OCI-LY1 (cell line): ENCODE results near the gene PAXIP1.

Experiments
- H2AFZ ChIP-seq: fragments of 200-600 bp; sonication (generic), shearing (Covaris generic); 2 replicates; pipeline ENCODE4 v1.6.0; 2014; ENCODE audit warnings: antibody characterized with exemption, mild to moderate bottlenecking, low read length
- H3F3A ChIP-seq: fragments of 200-600 bp; sonication (generic), shearing (Covaris generic); 2 replicates; pipeline ENCODE4 v1.6.0; 2014; ENCODE audit warnings: mild to moderate bottlenecking, antibody characterized with exemption, low read length, moderate library complexity; ENCODE audit not compliant: insufficient read depth
- H3K27ac ChIP-seq: fragments of 200-600 bp; sonication (generic); 2 replicates; pipeline ENCODE4 v1.5.1; 2014; ENCODE audit warnings: low read length, mixed run types, mild to moderate bottlenecking, low read depth; ENCODE audit not compliant: poor library complexity, severe bottlenecking
- H3K27me3 ChIP-seq: fragments of 200-600 bp; sonication (generic); 2 replicates; pipeline ENCODE4 v1.6.0; 2014; ENCODE audit warnings: antibody characterized with exemption, mild to moderate bottlenecking, low read length, moderate library complexity; ENCODE audit not compliant: insufficient read depth
- H3K36me3 ChIP-seq: fragments of 200-600 bp; sonication (generic); 2 replicates; pipeline ENCODE4 v1.6.1; 2014; ENCODE audit warnings: mild to moderate bottlenecking, antibody characterized with exemption, low read length, moderate library complexity, mixed read lengths; ENCODE audit not compliant: insufficient read depth
- H3K4me1 ChIP-seq: fragments of 200-600 bp; sonication (generic); 2 replicates; pipeline ENCODE4 v1.5.1; 2014; ENCODE audit warnings: mild to moderate bottlenecking, low read length, moderate library complexity; ENCODE audit not compliant: insufficient read depth, severe bottlenecking
- H3K4me2 ChIP-seq: fragments of 200-600 bp; sonication (generic), shearing (Covaris generic); 2 replicates; pipeline ENCODE4 v1.6.1; 2014; ENCODE audit warnings: low read length
- H3K4me3 ChIP-seq: fragments of 200-600 bp; sonication (generic); 2 replicates; pipeline ENCODE4 v1.5.1; 2014; ENCODE audit warnings: low read length, low read depth, mild to moderate bottlenecking, mixed read lengths; ENCODE audit not compliant: poor library complexity, severe bottlenecking
- H3K79me2 ChIP-seq: fragments of 200-600 bp; shearing (Covaris generic); 2 replicates; pipeline ENCODE4 v1.6.1; 2016; ENCODE audit warnings: mixed run types, low read length, mixed read lengths; ENCODE audit not compliant: insufficient read depth
- H3K9ac ChIP-seq: fragments of 200-600 bp; sonication (generic), shearing (Covaris generic); 2 replicates; pipeline ENCODE4 v1.6.1; 2014; ENCODE audit warnings: mild to moderate bottlenecking, low read length, mixed read lengths
- H3K9me2 ChIP-seq: fragments of 200-600 bp; sonication (generic), shearing (Covaris generic); 2 replicates; pipeline ENCODE4 v1.6.1; 2014; ENCODE audit warnings: low read depth, mild to moderate bottlenecking, low read length, mixed read lengths
- H3K9me3 ChIP-seq: fragments of 200-600 bp; shearing (Covaris generic); 2 replicates; pipeline ENCODE4 v1.6.1; 2014; ENCODE audit warnings: low read length, mixed read lengths
- H4K20me1 ChIP-seq: fragments of 200-600 bp; sonication (generic), shearing (Covaris generic); 2 replicates; pipeline ENCODE4 v1.6.0; 2016; ENCODE audit warnings: mild to moderate bottlenecking, low read length; ENCODE audit not compliant: insufficient read depth
- EZH2 ChIP-seq: fragments of 200-600 bp; sonication (generic), shearing (Covaris generic); IDR thresholded peaks from 2 replicates; pipeline ENCODE4 v1.8.0; 2017; ENCODE audit warnings: borderline replicate concordance, mixed run types, mild to moderate bottlenecking, antibody characterized with exemption, low read length, moderate library complexity, mixed read lengths
- TF ChIP-seq, protein P1 (sequence below): fragments of 200-600 bp; sonication (generic), shearing (Covaris generic); IDR thresholded peaks from 2 replicates; pipeline ENCODE4 v1.5.1; 2017; ENCODE audit warnings: mild to moderate bottlenecking, antibody characterized with exemption, low read length, moderate library complexity, mixed read lengths

The PAXIP1 gene

GRCh38 chr7:154911411-154911810 is 91.5 kb downstream of the PAXIP1 start:
- Histone ChIP-seq H3K4me3 (no peak overlapping the region), H4K20me1 (no peaks in the 10 kb centered on the region), H3K9me2 (no peaks in the 10 kb centered on the region), H3K4me2 (no peak overlapping the region), H3K9me3 (peaks cover 5% of the 10 kb centered on the region; the same call in 1 of the 2 replicates), H2AFZ (no peak overlapping the region), H3K27me3 (peaks cover 23% of the 10 kb centered on the region; the same call in 1 of the 2 replicates), H3K9ac (no peak overlapping the region), H3K36me3 (no peaks in the 10 kb centered on the region), H3K79me2 (no peaks in the 10 kb centered on the region), H3K4me1 (peaks cover 3% of the 10 kb centered on the region), H3F3A (no peaks in the 10 kb centered on the region), H3K27ac (no peak overlapping the region)
- no peak for TF ChIP-seq EZH2
- TF ChIP-seq, protein P1, sequence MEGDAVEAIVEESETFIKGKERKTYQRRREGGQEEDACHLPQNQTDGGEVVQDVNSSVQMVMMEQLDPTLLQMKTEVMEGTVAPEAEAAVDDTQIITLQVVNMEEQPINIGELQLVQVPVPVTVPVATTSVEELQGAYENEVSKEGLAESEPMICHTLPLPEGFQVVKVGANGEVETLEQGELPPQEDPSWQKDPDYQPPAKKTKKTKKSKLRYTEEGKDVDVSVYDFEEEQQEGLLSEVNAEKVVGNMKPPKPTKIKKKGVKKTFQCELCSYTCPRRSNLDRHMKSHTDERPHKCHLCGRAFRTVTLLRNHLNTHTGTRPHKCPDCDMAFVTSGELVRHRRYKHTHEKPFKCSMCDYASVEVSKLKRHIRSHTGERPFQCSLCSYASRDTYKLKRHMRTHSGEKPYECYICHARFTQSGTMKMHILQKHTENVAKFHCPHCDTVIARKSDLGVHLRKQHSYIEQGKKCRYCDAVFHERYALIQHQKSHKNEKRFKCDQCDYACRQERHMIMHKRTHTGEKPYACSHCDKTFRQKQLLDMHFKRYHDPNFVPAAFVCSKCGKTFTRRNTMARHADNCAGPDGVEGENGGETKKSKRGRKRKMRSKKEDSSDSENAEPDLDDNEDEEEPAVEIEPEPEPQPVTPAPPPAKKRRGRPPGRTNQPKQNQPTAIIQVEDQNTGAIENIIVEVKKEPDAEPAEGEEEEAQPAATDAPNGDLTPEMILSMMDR, result no peak

DNA sequence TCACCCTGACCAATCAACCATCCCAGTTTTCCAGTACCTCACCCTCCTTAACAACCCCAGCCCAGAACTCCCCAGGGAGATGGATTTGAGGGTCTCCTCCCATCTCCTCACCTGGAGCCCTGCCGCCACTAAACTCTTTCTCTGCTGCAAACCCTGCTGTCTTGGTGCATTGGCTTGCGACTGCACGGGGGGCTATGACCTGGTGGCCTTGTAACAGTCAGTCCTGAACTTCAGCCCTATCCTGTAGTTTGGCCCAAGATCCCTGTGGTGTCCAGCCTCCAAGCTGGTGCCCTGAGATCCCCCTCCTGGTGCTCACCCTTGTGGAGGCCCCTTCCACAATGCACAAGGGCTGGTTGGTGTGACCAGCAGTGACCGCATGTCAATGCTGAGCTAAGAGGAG is 91.9 kb downstream of the PAXIP1 start:
- Histone ChIP-seq H2AFZ (no peak overlapping the region), H3K27ac (no peak overlapping the region), H3K4me1 (peaks cover 3% of the 10 kb centered on the region), H3K36me3 (no peaks in the 10 kb centered on the region), H3K4me3 (no peak overlapping the region), H3K27me3 (peaks cover 23% of the 10 kb centered on the region; the same call in 1 of the 2 replicates), H3K4me2 (no peak overlapping the region), H3K79me2 (no peaks in the 10 kb centered on the region), H3K9me3 (peaks cover 5% of the 10 kb centered on the region; the same call in 1 of the 2 replicates), H4K20me1 (no peaks in the 10 kb centered on the region), H3K9ac (no peak overlapping the region), H3F3A (no peaks in the 10 kb centered on the region), H3K9me2 (no peaks in the 10 kb centered on the region)
- TF ChIP-seq EZH2, result no peak
- TF ChIP-seq, protein P1, result no peak

GRCh38 chr7:154910125-154910524 is 92.8 kb downstream of the PAXIP1 start:
- peaks cover 3% of the 10 kb centered on the region for H3K4me1 ChIP-seq
- H3K27ac ChIP-seq, result no peak overlapping the region
- H4K20me1 ChIP-seq, result no peaks in the 10 kb centered on the region
- H2AFZ ChIP-seq, result no peak overlapping the region
- H3K79me2 ChIP-seq, result no peaks in the 10 kb centered on the region
- no peak for TF ChIP-seq EZH2
- TF ChIP-seq, protein P1, result no peak
- no peak overlapping the region for H3K4me2 ChIP-seq
- H3K36me3 ChIP-seq, result no peaks in the 10 kb centered on the region
- H3K9me3 ChIP-seq, result peaks cover 5% of the 10 kb centered on the region; the same call in 1 of the 2 replicates
- peaks cover 23% of the 10 kb centered on the region; the same call in 1 of the 2 replicates for H3K27me3 ChIP-seq
- H3K9ac ChIP-seq, result no peak overlapping the region
- no peaks in the 10 kb centered on the region for H3F3A ChIP-seq
- no peak overlapping the region for H3K4me3 ChIP-seq
- no peaks in the 10 kb centered on the region for H3K9me2 ChIP-seq
